Lung (tissue), 12 donors: ENCODE results near the gene ALLC. TPM values are rescaled to one million over a fixed set of nuclear protein-coding genes. Genes with fewer than 3 reads are reported as not detected.

ENCODE experiments used
- ATAC-seq: fragments of 200-7000 bp; cut with Tn5 transposase; one replicate; pipeline ENCODE4 v1.9.1; 2020; ENCODE audit warnings: moderate number of reproducible peaks; ENCODE audit not compliant: insufficient read depth, low FRiP score
- DNase-seq, 3 donors: peaks; one replicate each; pipeline ENCODE4 v3.0.0-alpha.2; 2013 to 2017
- H3K27ac ChIP-seq, 2 donors: one replicate each; pipeline ENCODE4 v1.5.1; 2013; ENCODE audit warnings: mild to moderate bottlenecking in 2 of 2, moderate library complexity in 2 of 2, control low read depth in 1 of 2, inconsistent platforms in 1 of 2, low read depth in 1 of 2, low read length in 1 of 2
- H3K27me3 ChIP-seq, 3 donors: one replicate each; pipeline ENCODE4 v1.5.1; 2013; ENCODE audit warnings: low read length in 2 of 3; ENCODE audit not compliant: control insufficient read depth in 3 of 3, insufficient read depth in 3 of 3
- H3K36me3 ChIP-seq, 4 donors: one replicate each; pipeline ENCODE4 v1.5.1; 2013; ENCODE audit warnings: low read length in 4 of 4, mild to moderate bottlenecking in 1 of 4, moderate library complexity in 1 of 4; ENCODE audit not compliant: control insufficient read depth in 4 of 4, insufficient read depth in 4 of 4
- H3K4me1 ChIP-seq, 5 donors: one replicate each; pipeline ENCODE4 v1.5.1; 2013; ENCODE audit warnings: low read length in 5 of 5, mild to moderate bottlenecking in 2 of 5, moderate library complexity in 1 of 5; ENCODE audit not compliant: control insufficient read depth in 5 of 5, insufficient read depth in 5 of 5
- H3K4me3 ChIP-seq: one replicate; pipeline ENCODE4 v1.5.1; 2013; ENCODE audit warnings: mild to moderate bottlenecking, control low read depth, moderate library complexity
- H3K9ac ChIP-seq, 2 donors: one replicate each; pipeline ENCODE4 v1.5.1; 2013; ENCODE audit warnings: low read length in 2 of 2, control low read depth in 1 of 2; ENCODE audit not compliant: insufficient read depth in 1 of 2
- H3K9me3 ChIP-seq, 4 donors: one replicate each; pipeline ENCODE4 v1.5.1; 2013; ENCODE audit warnings: low read length in 3 of 4, mild to moderate bottlenecking in 1 of 4, moderate library complexity in 1 of 4; ENCODE audit not compliant: control insufficient read depth in 4 of 4, insufficient read depth in 3 of 4
- CTCF ChIP-seq: IDR thresholded peaks from 2 replicates; pipeline ENCODE4 v1.5.1; 2012; ENCODE audit warnings: mild to moderate bottlenecking; ENCODE audit errors: control extremely low read depth, extremely low read depth
- WGBS, 2 donors: extraction: QIAGEN DNeasy Blood & Tissue Kit; methylation state at CpG; one replicate each; pipeline ENCODE4 v1.1.7; 2013; 5-methylcytosine and 5-hydroxymethylcytosine counted together
- polyA plus RNA-seq, 2 donors: library from polyadenylated mRNA; stranded (reverse); fragments of 200-250 nt; gene quantifications; one replicate each; pipeline ENCODE4 v1.2.1, GENCODE V29; 2013
- total RNA-seq, 2 donors: library from RNA; depleted of rRNA in 1 of 2; stranded (reverse); fragments of >200 nt in 1 of 2; gene quantifications; one replicate each; pipeline ENCODE4 v1.2.1, GENCODE V29; 2014 to 2021
- donor health status: control.
- donor health status: control.
- donor health status: Bipolar disorder and iron deficiency.
- donor health status: healthy.
- donor health status: DM: yes; HTN: yes; CAD: no.

Gene ALLC
- total and polyA plus RNA-seq, 4 donors = 0.06 TPM; not detected in 3

GRCh38 chr2:3654531-3655225 lies 3.3 kb upstream of the ALLC start:
- DNase-seq = no peak
- 83 to 84% methylated on average over 21 of the region's 21 CpGs for WGBS, 2 donors
- peaks cover 0 to 49% (median 4%) of the 10 kb centered on the region in 5 donors for H3K4me1 ChIP-seq
- no peak overlapping the region for H3K4me3 ChIP-seq
- no peaks in the 10 kb centered on the region for H3K27me3 ChIP-seq
- no peak overlapping the region for H3K27ac ChIP-seq
- no peak overlapping the region for H3K9ac ChIP-seq
- no peaks in the 10 kb centered on the region for H3K36me3 ChIP-seq
- ATAC-seq = no peak
- no peak for TF ChIP-seq CTCF
- no peaks in the 10 kb centered on the region for H3K9me3 ChIP-seq

GRCh38 chr2:3655871-3656761 lies 1.9 kb upstream of the ALLC start:
- Histone ChIP-seq H3K36me3 (no peaks in the 10 kb centered on the region), H3K9me3 (no peaks in the 10 kb centered on the region), H3K4me3 (no peak overlapping the region), H3K4me1 (peaks cover 0 to 39% (median 6%) of the 10 kb centered on the region in 5 donors), H3K27me3 (no peaks in the 10 kb centered on the region), H3K27ac (no peak overlapping the region), H3K9ac (no peak overlapping the region)
- DNase-seq = no peak
- no peak for TF ChIP-seq CTCF
- no peak for ATAC-seq
- 88 to 91% methylated on average over 28 of the region's 28 CpGs for WGBS, 2 donors

GRCh38 chr2:3656762-3657721 lies 958 bp upstream of the ALLC start:
- no peak for ATAC-seq
- DNase-seq = peak; percentile 52 to 66 (median 62)
- 75 to 82% methylated on average over 36 of the region's 36 CpGs for WGBS, 2 donors
- Histone ChIP-seq H3K9me3 (no peaks in the 10 kb centered on the region), H3K27ac (no peak overlapping the region), H3K4me3 (no peak overlapping the region), H3K9ac (no peak overlapping the region), H3K36me3 (no peaks in the 10 kb centered on the region), H3K4me1 (peaks cover 0 to 32% (median 6%) of the 10 kb centered on the region in 5 donors), H3K27me3 (no peaks in the 10 kb centered on the region)
- TF ChIP-seq CTCF = no peak
